Inflammatory macrophage treated with lipopolysaccharide for 1 hour (primary cell): ENCODE results near the gene HDAC3.

Experiments
- DNase-seq, 2 donors: peaks; one replicate each; pipeline ENCODE4 v3.0.0-alpha.2; 2020 to 2022

HDAC3 gene

DNA sequence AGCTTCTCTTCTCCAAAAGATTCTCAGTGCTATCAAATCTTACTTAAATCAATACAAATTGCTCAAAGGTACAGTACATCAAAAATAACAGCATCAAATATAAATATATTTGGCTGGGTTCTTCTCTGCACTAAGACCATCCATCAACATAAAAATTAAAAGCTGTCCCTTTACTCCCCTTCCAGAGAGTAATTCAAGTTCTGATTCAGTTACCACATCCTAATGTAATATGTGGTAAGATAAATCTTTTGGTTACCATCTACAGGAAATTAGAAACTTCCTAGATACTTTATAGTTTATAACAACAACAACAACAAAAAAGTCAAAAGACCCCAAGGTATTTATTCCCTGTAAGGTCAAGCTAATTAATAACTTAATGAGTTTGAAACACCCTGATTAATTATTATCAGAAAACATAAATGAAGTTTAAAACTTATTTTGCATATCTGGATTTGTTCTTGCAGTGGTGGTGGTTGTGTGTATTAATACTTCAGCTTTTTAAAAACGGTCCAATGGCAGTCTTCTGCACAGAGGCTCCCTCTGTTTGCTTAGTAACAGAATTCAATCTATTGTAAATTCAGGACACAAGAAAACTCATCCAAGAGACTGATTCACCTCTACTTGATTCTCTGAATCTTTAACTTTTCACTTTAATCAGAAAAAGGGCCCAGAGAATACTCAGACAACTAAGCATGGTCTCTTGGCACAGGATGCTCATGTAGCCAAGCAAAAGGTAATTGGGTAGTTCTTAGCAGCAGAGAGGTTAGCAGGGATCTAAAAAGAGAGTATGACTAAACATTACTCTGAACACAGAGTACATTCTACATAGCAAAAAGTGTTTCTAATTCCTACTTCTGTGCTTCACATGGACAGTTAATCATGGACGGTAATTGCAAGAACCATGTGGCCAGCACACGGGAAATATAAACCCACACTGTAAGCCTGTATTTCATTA, 38.0 kb downstream of the HDAC3 start:
- no peak for DNase-seq

- no peak for DNase-seq
Observed at GRCh38 chr5:141597814-141598213, 38.8 kb downstream of the HDAC3 start.

DNA sequence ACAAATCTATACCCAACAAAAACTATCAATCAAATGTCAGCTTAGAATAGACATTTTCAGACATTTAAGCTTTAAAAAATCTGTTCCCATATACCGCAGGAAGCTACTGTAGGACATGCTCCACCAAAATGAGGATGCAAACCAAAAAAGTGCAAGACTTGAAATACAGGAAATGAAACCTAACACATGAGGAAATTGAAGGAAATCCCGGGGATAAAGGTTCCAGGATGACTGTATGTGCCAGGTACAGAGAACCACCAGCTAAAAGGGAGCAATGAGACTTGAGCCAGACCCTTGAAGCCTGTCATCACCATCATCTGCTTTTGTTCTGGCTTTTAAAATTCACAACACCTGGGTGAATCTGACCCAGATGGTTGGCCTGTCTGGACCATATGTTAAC, 39.3 kb downstream of the HDAC3 start:
- peak; percentile 71 to 73 for DNase-seq

- no peak for DNase-seq
Observed at GRCh38 chr5:141596867-141597266, 39.8 kb downstream of the HDAC3 start.

GRCh38 chr5:141590127-141590526, 46.5 kb downstream of the HDAC3 start:
- peak; percentile 60 to 79 for DNase-seq

GRCh38 chr5:141586246-141586645, 50.4 kb downstream of the HDAC3 start:
- peak; percentile 46 to 77 for DNase-seq

GRCh38 chr5:141585594-141585993, 51.1 kb downstream of the HDAC3 start:
- no peak for DNase-seq

DNA sequence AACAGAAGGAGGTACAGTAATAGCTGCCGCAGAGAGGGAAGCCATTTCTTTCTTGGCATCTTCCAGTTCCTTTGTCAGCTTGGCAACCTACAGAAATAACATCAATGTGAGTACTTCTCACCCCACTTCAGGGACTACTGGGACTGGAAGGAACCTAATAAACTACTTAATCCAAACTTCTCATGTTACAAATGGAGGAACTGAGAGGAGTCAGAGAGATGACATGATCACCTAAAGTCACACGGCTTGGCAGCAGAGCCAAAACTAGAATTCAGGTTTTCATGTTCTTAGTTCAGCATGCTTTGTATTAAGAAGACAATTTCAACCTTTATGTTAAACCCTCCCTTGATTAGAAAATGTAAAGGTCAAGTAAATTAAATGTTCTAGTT, 62.5 kb downstream of the HDAC3 start:
- DNase-seq = no peak

DNA sequence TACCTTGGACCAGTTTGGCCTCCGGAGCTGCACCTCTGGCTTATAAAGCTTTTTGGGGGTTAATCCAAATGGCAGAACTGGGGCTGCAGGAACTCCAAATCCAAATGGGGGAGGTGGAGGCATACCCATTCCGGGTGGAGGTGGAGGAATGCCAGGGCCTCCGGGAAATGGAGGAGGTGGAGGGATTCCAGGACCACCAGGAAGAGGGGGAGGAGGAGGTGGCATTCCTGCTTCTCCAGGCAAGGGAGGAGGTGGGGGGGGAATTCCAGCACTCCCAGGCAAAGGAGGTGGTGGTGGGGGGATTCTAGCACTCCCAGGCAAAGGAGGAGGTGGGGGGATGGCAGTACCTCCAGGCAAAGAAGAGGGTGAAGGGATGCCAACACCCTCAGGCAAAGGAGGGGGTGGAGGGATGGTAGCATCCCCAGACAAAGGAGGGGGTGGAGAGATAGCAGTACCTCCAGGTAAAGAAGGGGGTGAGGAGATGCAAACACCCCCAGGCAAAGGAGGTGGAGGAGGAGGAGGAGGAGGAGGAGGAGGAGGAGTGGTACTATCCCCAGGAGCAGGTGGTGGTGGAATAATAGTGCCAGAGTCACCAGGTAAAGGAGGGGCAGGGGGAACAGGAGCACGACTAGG, 63.0 kb downstream of the HDAC3 start:
- DNase-seq = no peak
